DND-41 (cell line): ENCODE data around the gene KRTAP10-3.

Source experiments
- ATAC-seq: fragments of 200-7000 bp; cut with Tn5 transposase; 3 replicates; pipeline ENCODE4 v1.9.1; 2021; ENCODE audit warnings: low read depth; ENCODE audit not compliant: insufficient read depth
- DNase-seq: peaks from one replicate; pipeline ENCODE4 v3.0.0-alpha.2; 2020
- H2AFZ ChIP-seq: 2 replicates; pipeline ENCODE4 v1.6.0; 2012; ENCODE audit warnings: low read depth, low read length
- H3K27ac ChIP-seq: 2 replicates; pipeline ENCODE4 v1.5.1; 2012; ENCODE audit warnings: low read length, inconsistent platforms
- H3K27me3 ChIP-seq: fragments of 200-600 bp; sonication (generic); 2 replicates; pipeline ENCODE4 v1.6.0; 2012; ENCODE audit warnings: low read length, mild to moderate bottlenecking, inconsistent platforms; ENCODE audit not compliant: insufficient read depth, poor library complexity
- H3K36me3 ChIP-seq: 2 replicates; pipeline ENCODE4 v1.5.1; 2012; ENCODE audit warnings: low read length, inconsistent platforms; ENCODE audit not compliant: insufficient read depth
- H3K4me1 ChIP-seq: 2 replicates; pipeline ENCODE4 v1.5.1; 2012; ENCODE audit warnings: mild to moderate bottlenecking, low read length; ENCODE audit not compliant: insufficient read depth
- H3K4me2 ChIP-seq: 2 replicates; pipeline ENCODE4 v1.6.0; 2012; ENCODE audit warnings: mild to moderate bottlenecking, moderate library complexity, low read length, inconsistent platforms; ENCODE audit not compliant: insufficient read depth
- H3K4me3 ChIP-seq, 2 experiments: fragments of 200-600 bp in 1 of 2; shearing (Covaris generic) in 1 of 2; 2 replicates each; pipeline ENCODE4 v1.5.1; 2012 to 2016; ENCODE audit warnings: inconsistent platforms in 2 of 2, low read length in 2 of 2, mild to moderate bottlenecking in 2 of 2, low read depth in 1 of 2, moderate library complexity in 1 of 2
- H3K79me2 ChIP-seq: 2 replicates; pipeline ENCODE4 v1.6.0; 2012; ENCODE audit warnings: low read length, inconsistent platforms; ENCODE audit not compliant: insufficient read depth
- H3K9ac ChIP-seq: 2 replicates; pipeline ENCODE4 v1.6.0; 2012; ENCODE audit warnings: low read depth, mild to moderate bottlenecking, inconsistent platforms, low read length, moderate library complexity
- H3K9me3 ChIP-seq: 2 replicates; pipeline ENCODE4 v1.5.1; 2012; ENCODE audit warnings: low read length, moderate library complexity, mild to moderate bottlenecking, inconsistent platforms; ENCODE audit not compliant: insufficient read depth, severe bottlenecking
- H4K20me1 ChIP-seq: 2 replicates; pipeline ENCODE4 v1.6.0; 2012; ENCODE audit warnings: low read length; ENCODE audit not compliant: insufficient read depth
- EZH2 ChIP-seq: IDR thresholded peaks from 3 replicates; pipeline ENCODE4 v1.6.1; 2012; ENCODE audit warnings: borderline replicate concordance, low read depth, mild to moderate bottlenecking, moderate library complexity, low read length, inconsistent platforms; ENCODE audit not compliant: severe bottlenecking
- TF ChIP-seq, protein P1 (sequence below): IDR thresholded peaks from 2 replicates; pipeline ENCODE4 v1.5.1; 2012; ENCODE audit warnings: borderline replicate concordance, low read length, moderate library complexity, mild to moderate bottlenecking; ENCODE audit not compliant: poor library complexity, severe bottlenecking; ENCODE audit errors: extremely low read depth

The KRTAP10-3 gene

GRCh38 chr21:44521301-44521927, 37.2 kb downstream of the KRTAP10-3 start:
- H3K4me1 ChIP-seq, result no peaks in the 10 kb centered on the region
- no peak for DNase-seq
- H4K20me1 ChIP-seq, result no peaks in the 10 kb centered on the region

GRCh38 chr21:44520326-44521300, 38.0 kb downstream of the KRTAP10-3 start:
- DNase-seq (no peak), ATAC-seq (no peak)
- no peak overlapping the region for H3K4me3 ChIP-seq
- H3K9ac ChIP-seq, result no peak overlapping the region
- no peaks in the 10 kb centered on the region for H3K9me3 ChIP-seq
- H3K27me3 ChIP-seq, result no peaks in the 10 kb centered on the region
- no peaks in the 10 kb centered on the region for H3K36me3 ChIP-seq
- no peak overlapping the region for H2AFZ ChIP-seq
- H3K27ac ChIP-seq, result no peak overlapping the region
- H4K20me1 ChIP-seq, result no peaks in the 10 kb centered on the region
- H3K4me2 ChIP-seq, result no peak overlapping the region
- H3K79me2 ChIP-seq, result no peaks in the 10 kb centered on the region
- no peak for TF ChIP-seq EZH2
- TF ChIP-seq, protein P1, sequence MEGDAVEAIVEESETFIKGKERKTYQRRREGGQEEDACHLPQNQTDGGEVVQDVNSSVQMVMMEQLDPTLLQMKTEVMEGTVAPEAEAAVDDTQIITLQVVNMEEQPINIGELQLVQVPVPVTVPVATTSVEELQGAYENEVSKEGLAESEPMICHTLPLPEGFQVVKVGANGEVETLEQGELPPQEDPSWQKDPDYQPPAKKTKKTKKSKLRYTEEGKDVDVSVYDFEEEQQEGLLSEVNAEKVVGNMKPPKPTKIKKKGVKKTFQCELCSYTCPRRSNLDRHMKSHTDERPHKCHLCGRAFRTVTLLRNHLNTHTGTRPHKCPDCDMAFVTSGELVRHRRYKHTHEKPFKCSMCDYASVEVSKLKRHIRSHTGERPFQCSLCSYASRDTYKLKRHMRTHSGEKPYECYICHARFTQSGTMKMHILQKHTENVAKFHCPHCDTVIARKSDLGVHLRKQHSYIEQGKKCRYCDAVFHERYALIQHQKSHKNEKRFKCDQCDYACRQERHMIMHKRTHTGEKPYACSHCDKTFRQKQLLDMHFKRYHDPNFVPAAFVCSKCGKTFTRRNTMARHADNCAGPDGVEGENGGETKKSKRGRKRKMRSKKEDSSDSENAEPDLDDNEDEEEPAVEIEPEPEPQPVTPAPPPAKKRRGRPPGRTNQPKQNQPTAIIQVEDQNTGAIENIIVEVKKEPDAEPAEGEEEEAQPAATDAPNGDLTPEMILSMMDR, result no peak
- H3K4me1 ChIP-seq, result no peaks in the 10 kb centered on the region

More at GRCh38 chr21:44521301-44521927, 37.2 kb downstream of the KRTAP10-3 start:
- Histone ChIP-seq H3K27ac (no peak overlapping the region), H3K9ac (no peak overlapping the region), H2AFZ (no peak overlapping the region), H3K27me3 (no peaks in the 10 kb centered on the region), H3K4me3 (no peak overlapping the region), H3K4me2 (no peak overlapping the region), H3K79me2 (no peaks in the 10 kb centered on the region), H3K36me3 (no peaks in the 10 kb centered on the region), H3K9me3 (no peaks in the 10 kb centered on the region)
- ATAC-seq, result no peak
- TF ChIP-seq, protein P1, result no peak
- TF ChIP-seq EZH2, result no peak

GRCh38 chr21:44519346-44520325, 39.0 kb downstream of the KRTAP10-3 start:
- Histone ChIP-seq H3K27ac (no peak overlapping the region), H2AFZ (no peak overlapping the region), H3K79me2 (no peaks in the 10 kb centered on the region), H3K9ac (no peak overlapping the region), H4K20me1 (no peaks in the 10 kb centered on the region), H3K4me3 (no peak overlapping the region), H3K27me3 (no peaks in the 10 kb centered on the region), H3K9me3 (no peaks in the 10 kb centered on the region), H3K36me3 (no peaks in the 10 kb centered on the region), H3K4me2 (no peak overlapping the region), H3K4me1 (no peaks in the 10 kb centered on the region)
- TF ChIP-seq EZH2, result no peak
- TF ChIP-seq, protein P1, result no peak
- DNase-seq (no peak), ATAC-seq (no peak)
